Neural progenitor cell (in vitro differentiated cells): ENCODE results near the gene TSPAN4. TPM values are rescaled to one million over a fixed set of nuclear protein-coding genes. Genes with fewer than 3 reads are reported as not detected.

Experiments used
- DNase-seq: peaks from one replicate; pipeline ENCODE4 v3.0.0-alpha.2; 2016; ENCODE audit warnings: low spot score
- H2AFZ ChIP-seq: fragments of 200-600 bp; sonication (generic); replicated peaks from 2 replicates; pipeline ENCODE4 v1.6.1; 2016; ENCODE audit warnings: antibody characterized with exemption
- H3F3A ChIP-seq: fragments of 200-600 bp; sonication (generic); 2 replicates; pipeline ENCODE4 v1.6.1; 2016; ENCODE audit warnings: antibody characterized with exemption, low read depth
- H3K27ac ChIP-seq: fragments of 200-600 bp; sonication (generic); 2 replicates; pipeline ENCODE4 v1.5.1; 2016; ENCODE audit warnings: mild to moderate bottlenecking
- H3K27me3 ChIP-seq: fragments of 200-600 bp; sonication (generic); 2 replicates; pipeline ENCODE4 v1.6.1; 2016; ENCODE audit warnings: mild to moderate bottlenecking, moderate library complexity
- H3K36me3 ChIP-seq: fragments of 200-600 bp; sonication (generic); 2 replicates; pipeline ENCODE4 v1.5.1; 2016
- H3K4me1 ChIP-seq: fragments of 200-600 bp; sonication (generic); 2 replicates; pipeline ENCODE4 v1.6.1; 2016; ENCODE audit warnings: mixed run types
- H3K4me2 ChIP-seq: fragments of 200-600 bp; sonication (generic); 2 replicates; pipeline ENCODE4 v1.6.1; 2016
- H3K4me3 ChIP-seq: fragments of 200-600 bp; sonication (generic); 2 replicates; pipeline ENCODE4 v1.5.1; 2016
- H3K79me2 ChIP-seq: fragments of 200-600 bp; sonication (generic); 2 replicates; pipeline ENCODE4 v1.6.1; 2016; ENCODE audit warnings: low read depth
- H3K9ac ChIP-seq: fragments of 200-600 bp; sonication (generic); 2 replicates; pipeline ENCODE4 v1.6.1; 2016
- H3K9me3 ChIP-seq: fragments of 200-600 bp; sonication (generic); 2 replicates; pipeline ENCODE4 v1.5.1; 2016; ENCODE audit warnings: low read depth
- H4K20me1 ChIP-seq: fragments of 200-600 bp; sonication (generic); 2 replicates; pipeline ENCODE4 v1.6.1; 2016; ENCODE audit warnings: low read depth
- H3K27ac Mint-ChIP-seq: 3 replicates; pipeline ENCODE4 v1.8.0; 2021; ENCODE audit warnings: mixed read lengths
- H3K27me3 Mint-ChIP-seq: 2 replicates; pipeline ENCODE4 v1.8.0; 2022; ENCODE audit warnings: low read depth, mild to moderate bottlenecking, inconsistent platforms, moderate library complexity, mixed read lengths; ENCODE audit not compliant: insufficient read depth
- H3K36me3 Mint-ChIP-seq: 3 replicates; pipeline ENCODE4 v1.8.0; 2021; ENCODE audit warnings: mixed read lengths
- H3K4me1 Mint-ChIP-seq: 3 replicates; pipeline ENCODE4 v1.8.0; 2021; ENCODE audit warnings: mixed read lengths
- H3K4me3 Mint-ChIP-seq: 3 replicates; pipeline ENCODE4 v1.8.0; 2021; ENCODE audit warnings: mild to moderate bottlenecking, moderate library complexity, mixed read lengths
- H3K9me3 Mint-ChIP-seq: 3 replicates; pipeline ENCODE4 v1.8.0; 2020; ENCODE audit warnings: mixed read lengths
- CTCF ChIP-seq: fragments of 200-600 bp; sonication (generic); IDR thresholded peaks from 2 replicates; pipeline ENCODE4 v1.5.1; 2017; ENCODE audit warnings: antibody characterized with exemption, mild to moderate bottlenecking
- EZH2 ChIP-seq: fragments of 200-600 bp; sonication (generic); IDR thresholded peaks from 2 replicates; pipeline ENCODE4 v1.6.1; 2017; ENCODE audit warnings: antibody characterized with exemption, mild to moderate bottlenecking, moderate library complexity
- EZH2phosphoT487 ChIP-seq: fragments of 200-600 bp; sonication (generic); IDR thresholded peaks from 2 replicates; pipeline ENCODE4 v1.6.1; 2017; ENCODE audit warnings: antibody characterized with exemption
- total RNA-seq: library from RNA; depleted of rRNA; stranded (reverse); fragments of >200 nt; gene quantifications from 2 replicates; pipeline ENCODE4 v1.2.3, GENCODE V29; 2015; ENCODE audit warnings: low replicate concordance

Gene TSPAN4
- total RNA-seq, 1 donor from 2014 or later, result 19.6 TPM

- Mint-ChIP-seq H3K4me1 (peaks cover 2% of the 10 kb centered on the region), H3K27ac (no peak overlapping the region), H3K9me3 (no peaks in the 10 kb centered on the region), H3K27me3 (peaks cover 3% of the 10 kb centered on the region), H3K36me3 (peaks cover 4% of the 10 kb centered on the region), H3K4me3 (no peak overlapping the region)
- no peaks in the 10 kb centered on the region for H3K4me1 ChIP-seq
- TF ChIP-seq EZH2phosphoT487 (no peak), CTCF (peak; percentile 44), EZH2 (no peak)
- H3K9ac ChIP-seq, result peak overlapping the region; percentile 27
- H3K9me3 ChIP-seq, result no peaks in the 10 kb centered on the region
- H2AFZ ChIP-seq, result no peak overlapping the region
- no peaks in the 10 kb centered on the region for H3K27me3 ChIP-seq
- H3F3A ChIP-seq, result peaks cover 5% of the 10 kb centered on the region
- H3K4me3 ChIP-seq, result no peak overlapping the region
- H3K27ac ChIP-seq, result no peak overlapping the region
- DNase-seq, result peak; percentile 73
- no peaks in the 10 kb centered on the region for H3K36me3 ChIP-seq
- no peak overlapping the region for H3K4me2 ChIP-seq
- H4K20me1 ChIP-seq, result peaks cover 5% of the 10 kb centered on the region
- no peaks in the 10 kb centered on the region for H3K79me2 ChIP-seq
Measured at GRCh38 chr11:898143-898511, 55.5 kb downstream of the TSPAN4 start.

GRCh38 chr11:898540-899190 lies 56.0 kb downstream of the TSPAN4 start:
- DNase-seq, result peak; percentile 62
- H3F3A ChIP-seq, result peaks cover 5% of the 10 kb centered on the region
- no peaks in the 10 kb centered on the region for H3K4me1 ChIP-seq
- H3K27me3 Mint-ChIP-seq, result peaks cover 3% of the 10 kb centered on the region
- peaks cover 5% of the 10 kb centered on the region for H3K36me3 Mint-ChIP-seq
- H3K9ac ChIP-seq, result no peak overlapping the region
- H3K4me1 Mint-ChIP-seq, result no peaks in the 10 kb centered on the region
- no peak overlapping the region for H2AFZ ChIP-seq
- no peaks in the 10 kb centered on the region for H3K27me3 ChIP-seq
- peaks cover 5% of the 10 kb centered on the region for H4K20me1 ChIP-seq
- no peaks in the 10 kb centered on the region for H3K79me2 ChIP-seq
- H3K4me3 ChIP-seq, result no peak overlapping the region
- no peaks in the 10 kb centered on the region for H3K9me3 Mint-ChIP-seq
- H3K4me3 Mint-ChIP-seq, result no peak overlapping the region
- TF ChIP-seq CTCF (peak; percentile 49), EZH2 (no peak), EZH2phosphoT487 (no peak)
- no peaks in the 10 kb centered on the region for H3K9me3 ChIP-seq
- H3K36me3 ChIP-seq, result no peaks in the 10 kb centered on the region
- no peak overlapping the region for H3K27ac ChIP-seq
- no peak overlapping the region for H3K4me2 ChIP-seq
- H3K27ac Mint-ChIP-seq, result no peak overlapping the region

- Histone ChIP-seq H3K27me3 (no peaks in the 10 kb centered on the region), H3K36me3 (no peaks in the 10 kb centered on the region), H3K79me2 (no peaks in the 10 kb centered on the region), H3F3A (peaks cover 5% of the 10 kb centered on the region), H3K27ac (no peak overlapping the region), H3K4me1 (no peaks in the 10 kb centered on the region), H4K20me1 (peaks cover 2% of the 10 kb centered on the region), H2AFZ (no peak overlapping the region), H3K9me3 (no peaks in the 10 kb centered on the region), H3K4me3 (no peak overlapping the region), H3K9ac (no peak overlapping the region), H3K4me2 (no peak overlapping the region)
- Mint-ChIP-seq H3K36me3 (peaks cover 10% of the 10 kb centered on the region), H3K4me3 (no peak overlapping the region), H3K27ac (no peak overlapping the region), H3K4me1 (no peaks in the 10 kb centered on the region), H3K27me3 (peaks cover 3% of the 10 kb centered on the region), H3K9me3 (no peaks in the 10 kb centered on the region)
- no peak for TF ChIP-seq CTCF
- no peak for TF ChIP-seq EZH2phosphoT487
- TF ChIP-seq EZH2, result no peak
- no peak for DNase-seq
Measured at GRCh38 chr11:899724-900123, 57.1 kb downstream of the TSPAN4 start.
